ENCODE results near the gene FBXO38.

Gene FBXO38

DNA sequence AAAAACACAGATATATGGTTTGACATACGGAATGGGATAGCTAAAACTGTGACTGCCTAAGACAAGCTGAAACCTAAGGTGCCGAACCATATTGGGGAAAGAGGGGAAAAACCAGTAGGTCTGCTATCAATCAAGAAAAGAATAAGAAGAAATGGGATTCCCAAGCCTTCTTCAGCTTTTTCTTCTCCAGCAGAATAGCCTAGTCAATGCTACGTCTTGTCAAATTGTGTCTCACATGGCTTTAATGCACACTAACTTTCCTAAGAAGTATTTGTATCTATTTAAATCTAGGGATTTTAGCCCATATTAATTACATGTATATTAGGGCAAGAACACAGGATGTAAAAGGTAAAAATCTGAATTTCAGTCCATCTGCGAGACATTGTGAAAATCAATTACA, 797 bp upstream of the FBXO38 start:
- no peak for DNase-seq (ENCODE audit: low read depth)

DNA sequence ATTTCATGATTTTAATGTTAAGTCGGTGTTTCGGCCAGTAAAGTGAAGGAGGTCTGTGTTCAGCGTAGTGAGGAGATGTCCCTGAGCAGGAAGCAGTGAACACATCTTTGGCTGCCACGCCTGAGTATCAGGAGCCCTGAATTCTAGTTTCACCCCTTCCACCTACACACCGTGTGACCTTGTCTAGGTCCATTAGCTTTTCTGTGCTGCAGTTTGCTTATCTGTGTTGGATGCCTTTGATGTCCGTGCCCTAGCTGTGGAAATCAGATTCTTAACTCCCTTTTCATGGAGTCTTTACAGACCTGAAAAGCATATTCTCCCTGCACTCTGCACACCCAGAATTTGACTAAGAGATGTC, 601 bp downstream of the FBXO38 start:
- no peak for DNase-seq (ENCODE audit: low read depth)

DNA sequence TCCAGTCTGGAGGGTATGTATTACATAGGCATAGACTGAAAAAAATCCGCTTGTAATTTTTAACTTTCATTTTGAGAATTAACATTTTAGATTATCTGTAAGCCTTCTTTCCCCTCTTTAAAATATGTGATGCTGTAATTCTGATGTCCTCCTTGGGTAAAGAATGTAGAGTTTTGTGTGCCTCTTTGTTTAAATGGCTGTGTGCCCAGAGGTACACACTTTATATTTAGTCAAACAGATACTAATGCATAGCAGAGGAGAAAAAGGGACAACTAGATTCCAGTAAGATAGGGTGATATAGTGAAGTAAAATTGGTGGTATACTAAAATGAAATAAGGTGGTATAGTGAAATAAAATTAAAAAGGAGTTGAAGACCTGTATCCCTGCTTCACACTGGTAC, 1.3 kb downstream of the FBXO38 start:
- no peak for DNase-seq (ENCODE audit: low read depth)

DNA sequence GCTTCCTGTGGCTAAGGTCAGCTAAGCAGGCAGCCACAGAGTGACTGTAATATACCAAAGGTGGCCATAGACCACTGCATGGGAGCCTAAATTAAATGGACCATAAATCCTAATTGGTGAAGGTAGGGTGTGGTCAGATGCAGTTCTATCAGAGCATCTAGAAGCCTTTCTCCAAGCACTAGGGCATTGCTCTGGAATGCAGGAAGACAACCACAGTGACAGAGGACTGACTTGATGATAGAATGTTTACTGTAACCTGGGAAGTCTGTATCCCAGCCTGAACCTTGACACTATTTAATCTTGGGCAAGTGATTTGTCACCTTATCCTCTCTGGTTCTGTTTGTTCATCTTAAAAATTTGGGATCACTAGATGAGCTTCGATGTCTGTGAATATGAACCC, 2.3 kb downstream of the FBXO38 start:
- DNase-seq (ENCODE audit: low read depth): no peak

DNA sequence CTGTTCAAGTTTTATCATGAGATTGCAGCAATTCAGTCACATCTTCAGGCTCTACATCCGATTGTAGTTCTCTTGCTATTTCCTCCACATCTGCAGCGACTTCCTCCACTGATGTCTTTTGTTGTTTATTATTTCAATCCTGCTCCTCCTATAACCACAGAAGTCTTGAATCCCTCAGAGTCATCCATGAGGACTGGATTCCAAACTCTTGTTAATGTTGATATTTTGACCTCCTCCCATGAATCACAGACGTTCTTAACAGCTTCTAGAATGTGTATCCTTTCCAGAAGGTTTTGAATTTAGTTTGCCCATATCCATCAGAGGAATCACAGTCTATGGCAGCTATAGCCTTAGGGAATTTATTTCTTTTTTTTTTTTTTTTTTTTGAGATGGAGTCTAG, 3.6 kb downstream of the FBXO38 start:
- DNase-seq (ENCODE audit: low read depth): no peak

DNA sequence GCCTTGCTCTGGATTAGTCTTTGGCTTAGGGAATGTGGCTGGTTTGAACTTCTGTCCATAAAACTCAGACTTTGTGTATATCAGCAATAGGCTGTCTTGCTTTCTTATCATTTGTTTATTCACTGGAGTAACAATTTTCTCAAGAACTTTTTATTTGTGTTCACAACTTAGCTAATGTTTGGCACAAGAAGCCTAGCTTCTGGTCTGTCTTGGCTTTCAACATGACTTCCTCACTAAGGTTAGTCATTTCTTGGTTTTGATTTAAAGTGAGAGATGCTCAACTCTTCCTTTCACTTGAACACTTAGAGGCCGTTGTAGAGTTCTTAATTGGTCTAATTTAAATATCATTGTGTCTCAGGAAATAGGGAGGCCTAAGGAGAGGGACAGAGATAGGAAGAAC, 4.9 kb downstream of the FBXO38 start:
- no peak for DNase-seq (ENCODE audit: low read depth)

DNA sequence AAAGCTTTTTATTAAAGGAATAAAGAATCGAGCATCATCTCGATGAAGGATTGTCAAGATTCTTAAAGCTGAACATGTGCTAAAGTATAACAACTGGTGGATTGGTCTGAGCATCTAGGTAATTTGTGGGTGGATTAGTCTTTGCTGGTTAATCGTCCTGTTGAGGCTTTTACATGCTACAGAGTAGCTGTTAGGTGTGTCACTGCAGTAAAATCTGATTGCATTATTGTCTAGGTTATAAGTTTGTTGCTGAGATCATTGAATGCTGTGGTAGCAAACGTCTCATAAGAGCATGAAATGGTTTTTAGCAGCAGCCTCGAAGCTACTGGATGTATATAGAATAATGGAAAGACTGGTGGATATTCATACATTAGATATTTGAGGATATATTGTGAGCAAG, 7.2 kb downstream of the FBXO38 start:
- no peak for DNase-seq (ENCODE audit: low read depth)

DNA sequence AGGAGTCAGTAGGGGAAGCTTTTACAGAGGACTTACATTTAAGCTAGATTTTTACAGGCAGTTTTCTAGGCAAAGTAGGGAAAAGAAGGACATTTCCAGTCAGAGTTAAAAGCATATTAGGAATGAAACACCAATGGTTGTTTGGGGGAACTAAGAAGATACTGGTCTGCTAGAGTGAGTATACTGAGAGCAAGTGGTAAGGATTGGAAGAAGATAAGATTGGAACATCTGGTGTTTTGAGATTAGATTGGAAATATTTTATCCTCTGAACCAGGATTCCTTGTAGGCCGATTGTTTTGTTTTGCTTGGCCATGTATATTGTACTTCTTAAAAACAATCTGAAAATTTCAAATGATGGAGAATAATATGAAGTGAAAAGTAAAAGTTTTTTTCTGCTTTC, 7.7 kb downstream of the FBXO38 start:
- no peak for DNase-seq (ENCODE audit: low read depth)

DNA sequence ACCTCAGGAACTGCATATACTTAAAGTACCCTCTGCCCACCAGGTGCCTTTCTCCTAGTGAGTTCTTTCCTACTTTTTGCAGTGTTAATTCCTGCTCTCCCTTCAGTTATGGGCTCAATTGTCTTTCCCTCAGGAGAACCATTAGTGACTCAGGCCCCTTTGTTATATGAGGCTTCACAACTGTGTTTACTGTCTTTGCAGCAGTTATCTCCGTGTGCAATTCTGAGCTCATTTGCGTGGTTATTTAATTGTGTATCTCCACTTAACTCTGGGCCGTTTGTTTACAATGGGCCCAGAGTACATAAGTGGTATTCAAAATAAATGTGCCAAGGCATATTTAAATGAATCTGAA, 9.6 kb downstream of the FBXO38 start:
- DNase-seq (ENCODE audit: low read depth): no peak

DNA sequence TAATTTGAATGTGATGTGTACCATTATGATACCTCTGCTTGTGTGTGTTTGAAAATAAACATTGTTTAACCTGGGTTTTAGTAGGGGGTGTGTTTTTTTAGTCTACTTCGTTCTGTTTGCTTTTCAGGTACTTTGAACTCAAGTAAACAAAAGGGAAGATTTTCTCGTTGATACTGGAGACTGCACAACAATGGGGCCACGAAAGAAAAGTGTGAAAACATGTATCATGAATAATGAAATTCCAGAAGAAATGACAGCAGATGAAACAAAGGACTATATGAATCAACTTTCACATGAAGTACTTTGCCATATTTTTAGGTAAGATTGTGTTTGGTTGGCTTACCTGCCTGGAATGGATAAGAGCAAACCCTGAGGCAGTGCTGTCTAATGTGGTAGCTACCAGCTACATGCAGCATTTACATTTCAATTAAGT, 10.8 kb downstream of the FBXO38 start:
- no peak for DNase-seq (ENCODE audit: low read depth)

DNA sequence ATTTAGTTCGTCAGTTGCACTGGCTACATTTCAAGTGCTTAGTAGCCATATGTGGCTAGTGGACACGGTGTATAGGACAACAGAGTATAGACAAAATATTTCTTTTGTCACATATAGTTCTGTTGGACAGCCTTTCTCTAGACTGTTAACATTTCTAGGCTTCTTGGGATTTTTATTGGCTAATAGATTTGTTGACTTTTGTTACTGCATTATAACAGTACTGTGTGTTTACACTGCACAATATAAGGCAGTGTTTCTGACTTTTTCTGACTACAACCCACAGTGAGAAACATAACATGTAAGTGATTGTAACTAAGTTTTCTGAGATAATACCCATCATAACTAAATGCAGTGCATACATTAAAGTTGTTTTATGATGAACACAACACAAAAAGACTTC, 11.3 kb downstream of the FBXO38 start:
- no peak for DNase-seq (ENCODE audit: low read depth)

DNA sequence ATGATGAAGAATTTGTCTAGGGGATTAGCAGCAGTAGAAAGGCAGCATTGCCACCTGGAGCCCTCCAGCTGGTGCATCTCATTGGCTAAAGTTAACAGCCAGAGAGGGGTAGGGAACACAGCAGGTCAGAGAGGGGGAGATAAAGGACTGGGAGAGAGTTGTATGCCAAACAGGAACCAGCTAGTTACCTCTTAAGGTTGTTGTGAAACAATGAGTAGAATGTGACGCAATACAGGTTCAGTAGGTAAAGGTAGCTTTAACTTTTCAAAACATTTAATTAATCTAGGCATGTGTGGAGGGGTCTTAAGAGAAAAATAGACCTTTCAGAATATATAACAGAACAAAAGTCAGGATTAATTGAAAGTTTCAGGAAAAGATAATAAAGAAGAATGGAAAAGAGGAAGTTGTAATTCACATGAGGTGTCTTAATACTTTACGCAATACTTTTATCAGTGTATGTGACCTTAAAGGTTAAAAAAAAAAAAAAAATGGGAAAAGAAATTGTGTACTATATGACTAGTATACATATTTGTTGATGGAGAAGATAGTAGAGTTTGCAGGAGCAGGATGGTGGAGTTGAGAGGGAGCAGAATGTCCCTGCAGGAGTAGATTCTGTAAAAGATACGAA, 14.3 kb downstream of the FBXO38 start:
- no peak for DNase-seq (ENCODE audit: low read depth)

DNA sequence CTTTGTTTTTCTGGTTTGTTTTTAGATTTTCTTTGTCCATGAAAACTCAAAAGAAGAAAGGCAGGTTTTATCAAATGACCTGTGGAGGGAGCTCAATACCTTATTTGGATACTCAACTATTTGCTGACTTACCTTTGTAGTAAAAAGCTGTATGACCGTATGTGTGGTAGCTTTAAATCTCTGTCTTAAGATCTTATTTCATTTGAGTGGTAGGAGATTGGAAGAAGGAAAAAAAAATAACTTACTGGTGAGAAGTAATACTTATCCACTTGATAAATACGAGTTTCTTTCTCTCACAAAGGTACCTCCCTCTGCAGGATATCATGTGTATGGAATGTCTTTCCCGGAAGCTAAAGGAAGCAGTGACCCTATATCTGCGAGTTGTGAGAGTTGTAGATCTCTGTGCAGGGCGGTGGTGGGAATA, 15.0 kb downstream of the FBXO38 start:
- no peak for DNase-seq (ENCODE audit: low read depth)

DNA sequence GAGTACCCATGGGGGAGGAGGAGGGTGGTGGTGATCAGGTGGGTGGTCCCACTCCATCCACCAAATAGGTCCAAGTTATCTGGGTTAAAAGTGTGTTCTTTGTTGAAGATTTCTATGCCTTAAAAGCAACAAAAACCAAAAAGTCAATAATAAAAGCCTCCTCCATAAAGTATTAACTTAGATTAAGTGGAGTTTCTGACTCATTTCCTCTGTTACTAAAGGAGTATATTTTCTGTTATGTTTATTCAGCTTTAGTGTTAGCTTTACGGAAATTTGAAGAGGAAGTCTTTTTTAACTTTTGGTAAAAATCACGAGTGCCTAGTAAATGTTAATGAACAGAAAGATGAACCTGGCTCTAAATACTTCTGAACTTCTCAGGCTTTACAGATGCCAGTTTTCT, 17.8 kb downstream of the FBXO38 start:
- DNase-seq (ENCODE audit: low read depth): no peak

DNA sequence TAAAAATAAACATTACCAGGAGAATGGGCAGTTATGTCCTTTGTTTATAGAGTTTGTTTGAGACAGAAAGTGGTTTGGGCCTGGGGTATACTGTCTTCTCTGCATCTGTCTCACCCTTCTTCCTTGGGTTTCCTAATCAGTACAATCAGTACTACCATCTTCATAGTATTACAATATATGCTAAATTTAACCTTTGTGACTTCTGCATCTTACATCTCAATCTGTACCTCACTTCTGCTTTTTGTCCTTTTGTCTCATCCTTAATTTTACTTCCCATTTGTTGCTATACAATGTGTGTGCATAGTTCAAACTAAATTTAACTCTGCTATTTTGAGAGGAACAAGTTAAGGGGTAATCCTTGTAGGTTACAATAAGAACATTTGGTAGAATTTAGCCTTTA, 19.6 kb downstream of the FBXO38 start:
- no peak for DNase-seq (ENCODE audit: low read depth)

DNA sequence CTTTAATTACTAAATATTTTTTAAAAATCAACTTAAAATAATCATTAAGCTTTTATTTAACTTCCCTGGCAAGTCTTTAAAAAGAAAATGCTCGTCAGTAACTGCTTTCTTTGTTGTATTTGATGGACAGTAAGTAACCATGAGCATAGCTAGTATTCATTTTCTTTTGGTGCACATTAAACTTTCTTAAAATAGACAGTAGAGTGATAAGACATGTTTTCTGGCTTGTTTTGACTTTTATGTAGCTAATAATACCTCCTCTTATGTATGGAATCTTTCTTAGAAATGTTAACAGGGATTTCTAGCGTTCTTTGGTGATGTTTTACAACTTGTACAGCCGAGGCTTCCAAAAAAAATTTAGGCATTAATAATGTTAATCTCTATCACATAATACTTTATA, 22.6 kb downstream of the FBXO38 start:
- no peak for DNase-seq (ENCODE audit: low read depth)

DNA sequence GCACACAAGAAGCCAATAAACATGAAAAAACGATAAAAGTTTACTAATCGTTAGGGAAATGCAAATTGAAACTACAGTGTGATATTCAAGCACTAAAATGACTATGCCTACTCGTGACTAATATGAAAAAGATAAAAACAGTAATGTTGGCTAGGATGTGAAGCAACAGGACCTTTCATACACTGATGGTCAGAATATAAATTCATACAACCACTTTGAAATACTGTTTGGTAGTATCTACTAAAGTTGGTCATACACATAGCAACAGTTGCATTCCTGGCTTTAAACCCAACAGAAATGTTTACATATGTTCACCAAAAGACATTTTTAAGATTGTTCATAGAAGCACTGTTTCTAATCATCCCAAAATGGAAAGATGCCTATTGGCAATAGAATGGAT, 24.3 kb downstream of the FBXO38 start:
- no peak for DNase-seq (ENCODE audit: low read depth)

DNA sequence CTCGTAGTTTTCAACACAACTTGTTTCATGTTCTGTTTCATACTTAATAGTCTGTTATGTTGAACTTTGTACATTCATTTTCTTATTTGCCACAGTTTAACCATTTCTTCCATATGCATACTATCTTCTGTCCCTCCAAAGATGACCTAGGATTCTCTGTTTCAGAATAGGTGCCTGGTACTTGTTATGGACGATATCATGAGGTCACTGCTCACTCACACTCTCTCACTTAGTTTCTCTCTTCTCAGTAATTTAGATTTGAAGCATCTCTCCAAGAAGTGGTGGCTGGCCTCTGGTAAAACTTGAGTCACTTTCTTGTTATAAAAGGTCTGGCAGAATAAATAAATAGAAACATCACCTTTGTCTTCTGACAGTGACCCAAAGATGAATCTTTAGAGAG, 28.4 kb downstream of the FBXO38 start:
- DNase-seq (ENCODE audit: low read depth): no peak

DNA sequence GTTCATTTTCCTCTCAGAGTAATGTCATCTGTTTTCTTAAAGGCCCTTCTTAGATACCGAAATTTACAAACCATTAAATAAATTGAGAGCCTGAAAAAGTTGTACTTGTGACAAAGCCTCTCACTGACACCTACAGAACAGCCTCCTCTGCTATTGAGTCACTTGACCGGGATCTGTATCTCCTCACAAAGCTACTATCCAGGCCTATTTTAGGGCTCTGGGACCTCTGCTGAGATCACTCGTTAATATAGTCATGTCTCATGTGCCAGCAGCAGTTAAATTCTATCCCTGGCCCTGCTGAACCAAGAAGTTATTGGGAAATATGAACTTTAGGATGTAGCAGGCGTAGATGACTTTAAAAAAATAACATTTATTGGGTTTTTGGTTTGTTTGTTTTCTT, 31.1 kb downstream of the FBXO38 start:
- DNase-seq (ENCODE audit: low read depth): no peak

DNA sequence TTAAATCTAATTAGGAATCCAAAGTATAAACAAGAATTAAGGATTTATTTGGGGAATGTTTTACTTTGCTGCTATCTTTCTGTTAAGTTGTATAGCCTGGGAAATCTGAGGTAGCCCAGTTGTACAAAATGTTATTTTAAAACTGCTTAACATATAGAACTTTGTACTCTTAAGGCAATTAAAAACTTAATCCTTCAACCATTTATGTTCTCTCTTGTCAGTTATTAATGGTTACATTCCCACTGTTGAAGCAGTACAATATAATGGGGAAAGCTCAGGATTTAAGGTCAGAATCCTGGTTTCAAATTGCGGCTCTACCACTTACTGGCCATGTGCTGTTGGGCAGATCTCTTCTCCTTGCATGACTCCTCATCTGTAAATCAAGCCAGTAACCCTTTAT, 32.7 kb downstream of the FBXO38 start:
- no peak for DNase-seq (ENCODE audit: low read depth)

DNA sequence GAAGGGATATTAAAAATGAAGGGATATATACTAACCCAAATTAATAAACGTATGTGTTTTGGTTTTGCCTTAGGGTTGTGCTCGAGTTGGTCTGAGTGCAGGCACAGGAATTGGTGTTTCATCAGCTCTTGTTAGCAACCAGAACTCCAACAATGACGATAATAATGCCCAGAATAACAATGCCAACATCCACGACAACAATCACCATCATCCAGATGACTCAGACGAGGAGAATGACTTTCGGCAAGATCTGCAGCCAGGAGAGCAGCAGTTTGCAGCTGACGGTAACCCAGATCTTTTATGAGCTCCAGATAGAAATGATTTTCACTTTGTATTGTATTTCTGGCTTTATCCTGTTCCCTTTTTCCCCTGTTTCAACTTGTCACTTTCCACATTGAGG, 33.2 kb downstream of the FBXO38 start:
- no peak for DNase-seq (ENCODE audit: low read depth)

DNA sequence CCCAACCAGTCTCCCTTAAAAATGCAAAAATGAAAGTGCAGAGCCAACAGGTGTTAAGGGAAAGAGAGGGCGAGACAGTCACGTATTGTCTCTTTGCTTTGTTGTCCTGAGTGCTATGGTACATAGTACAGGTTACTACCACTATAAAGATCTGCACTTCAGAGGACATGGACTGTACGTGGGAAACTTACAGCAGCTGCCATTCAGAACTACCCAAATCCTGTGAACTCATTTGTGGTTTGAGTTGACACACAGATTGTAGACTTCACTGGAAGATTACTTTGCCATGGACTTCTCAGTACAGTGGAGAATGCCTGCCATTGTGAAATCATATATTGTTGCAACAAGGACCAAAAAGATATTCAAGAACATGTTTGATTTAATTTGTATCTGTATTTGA, 34.8 kb downstream of the FBXO38 start:
- no peak for DNase-seq (ENCODE audit: low read depth)

DNA sequence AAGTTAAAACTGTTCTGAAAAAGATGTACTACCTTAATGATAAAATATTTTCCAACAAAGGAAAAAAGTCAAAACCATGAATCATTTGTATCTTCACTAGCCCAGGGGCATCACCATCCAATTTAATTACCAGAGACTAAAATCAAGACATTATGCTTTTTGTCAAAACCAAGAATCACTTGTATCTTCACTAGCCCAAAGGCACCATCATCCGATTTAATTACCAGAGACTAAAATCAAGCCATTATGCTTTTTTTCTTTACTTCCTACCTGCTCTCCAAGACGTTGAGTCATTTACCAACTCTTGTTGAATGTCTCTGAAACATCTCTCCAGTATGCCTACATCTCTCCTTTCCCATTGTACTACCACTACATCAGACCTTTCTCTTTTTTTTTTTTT, 37.9 kb downstream of the FBXO38 start:
- DNase-seq (ENCODE audit: low read depth): no peak

DNA sequence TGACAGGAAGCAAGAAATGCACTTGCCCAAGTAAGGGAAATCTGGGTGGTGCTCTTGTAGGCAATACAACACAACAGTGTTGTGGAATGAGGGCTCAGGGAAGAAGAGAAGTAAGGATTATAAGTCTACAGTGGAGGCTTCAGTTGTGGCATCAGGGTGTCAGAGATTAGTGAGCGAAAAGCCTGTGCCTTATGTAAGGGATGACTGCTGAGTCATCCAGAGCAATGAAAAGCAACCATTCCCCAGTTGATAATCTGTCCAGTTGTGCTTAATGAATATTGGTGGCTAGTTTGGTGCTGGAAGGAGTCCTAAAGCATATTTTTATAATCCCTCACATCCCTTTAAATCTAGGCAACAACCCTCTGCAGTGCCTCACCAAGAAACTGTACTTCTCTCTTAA, 42.0 kb downstream of the FBXO38 start:
- DNase-seq (ENCODE audit: low read depth): no peak

DNA sequence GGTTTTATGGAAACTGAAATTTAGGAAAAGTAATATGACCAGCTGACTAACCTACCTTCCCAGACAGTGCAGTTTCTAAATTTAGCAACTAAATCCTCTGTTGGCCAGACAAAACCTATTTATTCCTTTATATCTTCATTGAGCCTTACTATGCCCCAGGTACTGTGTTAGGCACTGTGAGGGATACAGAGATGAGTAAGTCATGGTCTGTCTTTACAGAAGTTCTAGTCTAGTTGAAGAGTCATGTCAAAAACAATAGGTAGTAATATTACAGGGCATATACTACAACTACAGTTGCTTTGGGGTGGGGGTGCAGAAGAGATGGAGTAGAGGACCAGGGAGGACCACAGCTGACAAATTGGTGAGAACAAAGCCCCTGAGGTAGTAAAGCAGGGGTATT, 42.8 kb downstream of the FBXO38 start:
- no peak for DNase-seq (ENCODE audit: low read depth)

Data from stimulated activated CD8-positive, alpha-beta memory T cell treated with anti-CD3 and anti-CD28 coated beads, Interleukin-15, amount 100 ng/mL, for 1 hour (primary cell).